SK-N-SH (cell line): ENCODE results near the gene PRTFDC1. TPM values are rescaled to one million over a fixed set of nuclear protein-coding genes. Genes with fewer than 3 reads are reported as not detected.
"Not testable (repeated sequence)": the region's sequence is repeated elsewhere in the genome, so short reads cannot be mapped to it uniquely, and the experiment has no call there.

Experiments used
- CTCF ChIA-PET: fragments of 300-600, 350-600 bp; formaldehyde crosslinking; extraction: SDS; loops from one replicate; lab custom pipeline; 2021; lab: Yijun Ruan, JAX
- POLR2A ChIA-PET: fragments of 350-600 bp; sonication (Branson Sonifier 250); formaldehyde crosslinking; extraction: SDS; loops from one replicate; lab custom pipeline; 2020; ENCODE audit warnings: antibody characterized with exemption, inconsistent platforms; lab: Yijun Ruan, JAX
- DNase-seq: peaks from one replicate; pipeline ENCODE4 v3.0.0; 2012
- H2AFZ ChIP-seq: fragments of 200-600 bp; sonication (generic); 2 replicates; pipeline ENCODE4 v1.8.1; 2016; ENCODE audit warnings: antibody characterized with exemption, mild to moderate bottlenecking, low read depth
- H3F3A ChIP-seq: fragments of 200-600 bp; sonication (generic); replicated peaks from 2 replicates; pipeline ENCODE3; 2016; ENCODE audit warnings: antibody characterized with exemption, mild to moderate bottlenecking; ENCODE audit not compliant: insufficient read depth
- H3K27ac ChIP-seq, 2 experiments: fragments of 200-500 bp in 1 of 2; fragments of 200-600 bp in 1 of 2; sonication (Bioruptor generic) in 1 of 2; sonication (generic), shearing (Covaris generic) in 1 of 2; 2 replicates each; pipeline versions ENCODE4 v1.5.1 to v1.6.1; 2014 to 2016; ENCODE audit warnings: low read depth in 2 of 2, inconsistent platforms in 1 of 2, low read length in 1 of 2, mild to moderate bottlenecking in 1 of 2, mixed read lengths in 1 of 2
- H3K27me3 ChIP-seq: fragments of 200-600 bp; sonication (generic), shearing (Covaris generic); 2 replicates; pipeline ENCODE4 v1.6.1; 2016; ENCODE audit warnings: mixed run types; ENCODE audit not compliant: insufficient read depth
- H3K36me3 ChIP-seq, 2 experiments: fragments of 200-500 bp in 1 of 2; fragments of 200-600 bp in 1 of 2; sonication (Bioruptor generic) in 1 of 2; sonication (generic) in 1 of 2; replicated peaks in 1 of 2; 2 replicates each; pipeline versions ENCODE3 to v1.5.1; 2014 to 2016; ENCODE audit warnings: low read length in 1 of 2, mild to moderate bottlenecking in 1 of 2; ENCODE audit not compliant: insufficient read depth in 2 of 2, control insufficient read depth in 1 of 2
- H3K4me1 ChIP-seq, 2 experiments: fragments of 200-500 bp in 1 of 2; fragments of 200-600 bp in 1 of 2; sonication (Bioruptor generic) in 1 of 2; sonication (generic), shearing (Covaris generic) in 1 of 2; 2 replicates each; pipeline versions ENCODE4 v1.5.1 to v1.6.1; 2014 to 2016; ENCODE audit warnings: low read depth in 1 of 2, low read length in 1 of 2, mixed run types in 1 of 2; ENCODE audit not compliant: insufficient read depth in 2 of 2, control insufficient read depth in 1 of 2
- H3K4me2 ChIP-seq: fragments of 200-600 bp; sonication (generic), shearing (Covaris generic); 2 replicates; pipeline ENCODE4 v1.6.1; 2017; ENCODE audit warnings: mixed run types
- H3K4me3 ChIP-seq, 2 experiments: fragments of 200-500 bp in 1 of 2; fragments of 200-600 bp in 1 of 2; sonication (Bioruptor generic) in 1 of 2; sonication (generic), shearing (Covaris generic) in 1 of 2; 2 replicates each; pipeline versions ENCODE4 v1.5.1 to v1.8.1; 2014 to 2016; ENCODE audit warnings: low read depth in 2 of 2, inconsistent platforms in 1 of 2, low read length in 1 of 2, mild to moderate bottlenecking in 1 of 2, mixed read lengths in 1 of 2, moderate library complexity in 1 of 2
- H3K79me2 ChIP-seq: fragments of 200-600 bp; sonication (generic); 2 replicates; pipeline ENCODE4 v1.8.1; 2017; ENCODE audit warnings: mild to moderate bottlenecking; ENCODE audit not compliant: insufficient read depth
- H3K9ac ChIP-seq: fragments of 200-600 bp; sonication (generic); 2 replicates; pipeline ENCODE4 v1.6.1; 2017; ENCODE audit warnings: mixed run types
- H3K9me2 ChIP-seq: fragments of 200-600 bp; sonication (generic); 2 replicates; pipeline ENCODE4 v1.6.1; 2017; ENCODE audit warnings: mixed run types
- H3K9me3 ChIP-seq: fragments of 200-600 bp; sonication (generic); 2 replicates; pipeline ENCODE4 v1.6.1; 2017; ENCODE audit warnings: mixed run types, mild to moderate bottlenecking, moderate library complexity
- H4K20me1 ChIP-seq: fragments of 200-600 bp; sonication (generic); 2 replicates; pipeline ENCODE4 v1.6.1; 2017; ENCODE audit warnings: mild to moderate bottlenecking, mixed run types; ENCODE audit not compliant: insufficient read depth
- FOSL2 ChIP-seq: IDR thresholded peaks from 2 replicates; pipeline ENCODE4 v1.4.0; 2012; ENCODE audit warnings: low read depth, mild to moderate bottlenecking, moderate library complexity, borderline replicate concordance
- FOXM1 ChIP-seq: IDR thresholded peaks from 2 replicates; pipeline ENCODE4 v1.4.0; 2012; ENCODE audit warnings: low read depth, mild to moderate bottlenecking
- IRF3 ChIP-seq: fragments of 150-350 bp; IDR thresholded peaks from 2 replicates; pipeline ENCODE4 v1.6.1; 2016; ENCODE audit warnings: mild to moderate bottlenecking, low read depth, low read length
- RCOR1 ChIP-seq: fragments of 150-350 bp; IDR thresholded peaks from 2 replicates; pipeline ENCODE4 v1.6.1; 2017; ENCODE audit warnings: antibody characterized with exemption, low read length
- RXRA ChIP-seq: IDR thresholded peaks from 2 replicates; pipeline ENCODE4 v1.4.0; 2012; ENCODE audit warnings: low read depth, mild to moderate bottlenecking, borderline replicate concordance
- TCF12 ChIP-seq: IDR thresholded peaks from 2 replicates; pipeline ENCODE4 v1.4.0; 2012
- TEAD4 ChIP-seq: IDR thresholded peaks from 2 replicates; pipeline ENCODE4 v1.4.0; 2012; ENCODE audit warnings: mild to moderate bottlenecking, borderline replicate concordance; ENCODE audit not compliant: insufficient read depth
- USF1 ChIP-seq: IDR thresholded peaks from 2 replicates; pipeline ENCODE4 v1.4.0; 2012; ENCODE audit warnings: low read depth, borderline replicate concordance
- YY1 ChIP-seq: IDR thresholded peaks from 2 replicates; pipeline ENCODE4 v1.4.0; 2012; ENCODE audit warnings: low read depth, mild to moderate bottlenecking
- WGBS: methylation state at CpG from one replicate; pipeline ENCODE4 v1.1.6; 2017; ENCODE audit warnings: low lambda C conversion rate; 5-methylcytosine and 5-hydroxymethylcytosine counted together
- polyA plus RNA-seq, 3 experiments: library from polyadenylated mRNA; depleted of rRNA; stranded (reverse); fragments of >200 nt; gene quantifications; 2 replicates each; pipeline ENCODE4 v1.2.3, GENCODE V29; 2012

Gene PRTFDC1
- polyA plus RNA-seq, 1 of the 3 experiments (the other 2 are of a cell fraction): 6.6 TPM

GRCh38 chr10:24969841-24970281 lies 17.5 kb upstream of the PRTFDC1 start:
- Histone ChIP-seq H3K9ac (no peak overlapping the region), H3K9me3 (no peaks in the 10 kb centered on the region), H3K36me3 (no peaks in the 10 kb centered on the region), H3K27me3 (no peaks in the 10 kb centered on the region), H3K27ac (no peak overlapping the region), H2AFZ (no peak overlapping the region), H3K9me2 (no peaks in the 10 kb centered on the region), H3F3A (no peaks in the 10 kb centered on the region), H3K4me2 (no peak overlapping the region), H4K20me1 (no peaks in the 10 kb centered on the region)
- CTCF ChIA-PET: interaction anchor here (1.6 to 1.9 kb wide), 3 partner anchors 18 to 327 kb away, joined by 5 to 6 read pairs (median 5); partner anchors contain the start of gene PRTFDC1
- POLR2A ChIA-PET: no interaction called here
- no peak for TF ChIP-seq YY1
- no peak for TF ChIP-seq TCF12
- no peak for TF ChIP-seq RXRA
- TF ChIP-seq USF1: no peak
- TF ChIP-seq IRF3: no peak
- TF ChIP-seq FOXM1: no peak
- TF ChIP-seq, all 33 proteins: peak for 0
- WGBS: 77% methylated on average over 2 of the region's 2 CpGs
- no peak overlapping the region for H3K4me3 ChIP-seq
- H3K79me2 ChIP-seq: no peaks in the 10 kb centered on the region
- no peak for DNase-seq
- H3K4me1 ChIP-seq: no peaks in the 10 kb centered on the region

GRCh38 chr10:24968951-24969350 lies 16.5 kb upstream of the PRTFDC1 start:
- POLR2A ChIA-PET, H3K36me3 ChIP-seq, H3F3A ChIP-seq, H3K4me3 ChIP-seq, H3K9me3 ChIP-seq, H3K9me2 ChIP-seq, H3K27ac ChIP-seq, H2AFZ ChIP-seq, H3K4me2 ChIP-seq, H3K27me3 ChIP-seq, H4K20me1 ChIP-seq, H3K9ac ChIP-seq, DNase-seq, H3K79me2 ChIP-seq, H3K4me1 ChIP-seq: not testable (repeated sequence)
- 83% methylated on average over 11 of the region's 11 CpGs for WGBS
- CTCF ChIA-PET: interaction anchor here (1.6 to 1.9 kb wide), 2 partner anchors 17 to 21 kb away, joined by 5 to 6 read pairs; partner anchors contain the start of gene PRTFDC1

GRCh38 chr10:24968349-24968748 lies 15.9 kb upstream of the PRTFDC1 start:
- CTCF ChIA-PET: no interaction called here
- H2AFZ ChIP-seq: no peak overlapping the region
- POLR2A ChIA-PET: no interaction called here
- H3F3A ChIP-seq: no peaks in the 10 kb centered on the region
- H3K4me2 ChIP-seq: no peak overlapping the region
- no peak for TF ChIP-seq TEAD4
- TF ChIP-seq FOSL2: no peak
- no peak for TF ChIP-seq RCOR1
- WGBS: 89% methylated on average over 7 of the region's 7 CpGs
- no peak overlapping the region for H3K27ac ChIP-seq
- H3K4me3 ChIP-seq: no peak overlapping the region
- no peaks in the 10 kb centered on the region for H4K20me1 ChIP-seq
- no peaks in the 10 kb centered on the region for H3K79me2 ChIP-seq
- no peaks in the 10 kb centered on the region for H3K9me3 ChIP-seq
- no peaks in the 10 kb centered on the region for H3K36me3 ChIP-seq
- H3K9me2 ChIP-seq: no peaks in the 10 kb centered on the region
- no peaks in the 10 kb centered on the region for H3K27me3 ChIP-seq
- H3K9ac ChIP-seq: no peak overlapping the region
- H3K4me1 ChIP-seq: no peaks in the 10 kb centered on the region
- no peak for DNase-seq
